ENCODE data around the gene VENTX.

DNA sequence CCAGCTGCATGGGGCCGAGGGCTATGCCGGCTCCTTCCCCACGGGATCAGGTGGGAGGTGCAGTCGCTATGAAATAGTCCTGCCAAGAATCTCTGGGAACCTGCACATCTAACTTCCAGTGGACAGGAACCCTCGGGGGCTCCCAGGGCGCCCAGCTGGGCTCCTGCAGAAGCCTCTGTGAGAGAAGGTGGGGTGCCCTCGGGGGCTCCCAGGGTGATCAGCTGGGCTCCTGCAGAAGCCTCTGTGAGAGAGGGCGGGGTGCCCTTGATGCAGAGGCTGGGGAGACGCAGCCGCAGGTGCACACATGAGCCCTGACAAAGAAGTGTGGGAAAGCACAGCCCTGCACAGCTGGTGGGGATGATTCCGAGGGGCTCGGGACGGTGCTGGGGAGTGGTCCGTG, 5.9 kb downstream of the VENTX start:
- TF ChIP-seq, protein P1, sequence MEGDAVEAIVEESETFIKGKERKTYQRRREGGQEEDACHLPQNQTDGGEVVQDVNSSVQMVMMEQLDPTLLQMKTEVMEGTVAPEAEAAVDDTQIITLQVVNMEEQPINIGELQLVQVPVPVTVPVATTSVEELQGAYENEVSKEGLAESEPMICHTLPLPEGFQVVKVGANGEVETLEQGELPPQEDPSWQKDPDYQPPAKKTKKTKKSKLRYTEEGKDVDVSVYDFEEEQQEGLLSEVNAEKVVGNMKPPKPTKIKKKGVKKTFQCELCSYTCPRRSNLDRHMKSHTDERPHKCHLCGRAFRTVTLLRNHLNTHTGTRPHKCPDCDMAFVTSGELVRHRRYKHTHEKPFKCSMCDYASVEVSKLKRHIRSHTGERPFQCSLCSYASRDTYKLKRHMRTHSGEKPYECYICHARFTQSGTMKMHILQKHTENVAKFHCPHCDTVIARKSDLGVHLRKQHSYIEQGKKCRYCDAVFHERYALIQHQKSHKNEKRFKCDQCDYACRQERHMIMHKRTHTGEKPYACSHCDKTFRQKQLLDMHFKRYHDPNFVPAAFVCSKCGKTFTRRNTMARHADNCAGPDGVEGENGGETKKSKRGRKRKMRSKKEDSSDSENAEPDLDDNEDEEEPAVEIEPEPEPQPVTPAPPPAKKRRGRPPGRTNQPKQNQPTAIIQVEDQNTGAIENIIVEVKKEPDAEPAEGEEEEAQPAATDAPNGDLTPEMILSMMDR (IDR thresholded peaks at IDR 0.05) = no peak
- no peak for TF ChIP-seq EZH2phosphoT487 (IDR thresholded peaks at IDR 0.05)

Data from neural progenitor cell (in vitro differentiated cells).